VCaP (cell line): ENCODE measurements around the gene PDE8B.

ENCODE experiments used
- H3K27ac ChIP-seq: fragments of 450-650 bp; 2 replicates; pipeline ENCODE4 v1.5.1; 2017
- TF ChIP-seq, protein P1 (sequence below): fragments of 450-650 bp; conservative IDR thresholded peaks from 2 replicates; pipeline ENCODE4 v1.5.1; 2017; ENCODE audit warnings: mild to moderate bottlenecking, moderate library complexity

The PDE8B gene

DNA sequence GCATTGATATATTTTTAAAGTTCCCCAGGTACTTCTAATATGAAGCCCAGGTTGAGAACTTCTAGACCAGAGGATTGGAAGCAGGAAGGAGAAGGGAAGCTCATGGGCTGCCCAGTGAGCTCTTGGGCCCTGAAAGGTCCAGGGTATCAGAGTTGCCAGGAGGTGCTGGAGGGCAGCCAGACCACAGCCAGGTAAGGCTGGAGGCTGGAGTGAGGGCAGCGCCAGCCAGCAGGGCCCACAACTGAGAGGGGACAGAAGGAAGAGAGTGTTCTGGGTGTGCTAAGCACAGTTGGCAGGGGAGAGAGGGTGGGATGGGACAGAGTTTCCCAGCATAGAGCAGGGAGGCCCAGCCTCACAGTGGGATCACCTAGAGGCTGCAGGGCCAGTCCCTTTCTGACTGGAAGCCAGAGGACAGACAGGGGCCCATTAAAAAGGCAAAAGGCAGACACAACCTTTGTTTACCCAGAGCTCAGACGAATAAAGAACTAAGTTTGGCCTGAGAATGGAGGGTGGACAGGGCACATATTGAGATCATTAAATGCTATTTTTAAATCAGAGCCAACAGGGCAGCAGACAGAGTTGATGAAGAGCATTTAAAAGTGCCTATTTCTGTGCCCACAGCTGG is 94.9 kb downstream of the PDE8B start:
- no peak overlapping the region for H3K27ac ChIP-seq
- TF ChIP-seq, protein P1, sequence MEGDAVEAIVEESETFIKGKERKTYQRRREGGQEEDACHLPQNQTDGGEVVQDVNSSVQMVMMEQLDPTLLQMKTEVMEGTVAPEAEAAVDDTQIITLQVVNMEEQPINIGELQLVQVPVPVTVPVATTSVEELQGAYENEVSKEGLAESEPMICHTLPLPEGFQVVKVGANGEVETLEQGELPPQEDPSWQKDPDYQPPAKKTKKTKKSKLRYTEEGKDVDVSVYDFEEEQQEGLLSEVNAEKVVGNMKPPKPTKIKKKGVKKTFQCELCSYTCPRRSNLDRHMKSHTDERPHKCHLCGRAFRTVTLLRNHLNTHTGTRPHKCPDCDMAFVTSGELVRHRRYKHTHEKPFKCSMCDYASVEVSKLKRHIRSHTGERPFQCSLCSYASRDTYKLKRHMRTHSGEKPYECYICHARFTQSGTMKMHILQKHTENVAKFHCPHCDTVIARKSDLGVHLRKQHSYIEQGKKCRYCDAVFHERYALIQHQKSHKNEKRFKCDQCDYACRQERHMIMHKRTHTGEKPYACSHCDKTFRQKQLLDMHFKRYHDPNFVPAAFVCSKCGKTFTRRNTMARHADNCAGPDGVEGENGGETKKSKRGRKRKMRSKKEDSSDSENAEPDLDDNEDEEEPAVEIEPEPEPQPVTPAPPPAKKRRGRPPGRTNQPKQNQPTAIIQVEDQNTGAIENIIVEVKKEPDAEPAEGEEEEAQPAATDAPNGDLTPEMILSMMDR = no peak

DNA sequence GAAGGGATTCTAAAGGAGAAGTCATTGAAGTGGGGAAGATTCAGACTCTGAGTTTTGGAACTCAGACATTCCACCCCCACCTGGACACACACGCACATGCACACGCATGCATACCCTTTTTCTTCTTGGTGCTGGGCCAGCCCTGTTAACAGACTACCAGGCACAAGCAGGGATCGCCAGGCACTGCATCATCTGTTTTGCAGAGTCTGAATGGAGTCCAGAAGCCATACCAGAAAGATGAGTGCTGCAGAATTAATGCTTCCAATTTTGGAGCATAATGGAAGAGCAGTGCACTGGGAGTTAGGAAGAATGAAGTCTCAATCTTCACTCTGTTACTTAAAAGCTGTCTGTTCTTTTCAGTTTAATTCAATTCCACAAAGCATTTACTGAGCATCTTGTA is 95.5 kb downstream of the PDE8B start:
- H3K27ac ChIP-seq = no peak overlapping the region
- TF ChIP-seq, protein P1 = no peak

DNA sequence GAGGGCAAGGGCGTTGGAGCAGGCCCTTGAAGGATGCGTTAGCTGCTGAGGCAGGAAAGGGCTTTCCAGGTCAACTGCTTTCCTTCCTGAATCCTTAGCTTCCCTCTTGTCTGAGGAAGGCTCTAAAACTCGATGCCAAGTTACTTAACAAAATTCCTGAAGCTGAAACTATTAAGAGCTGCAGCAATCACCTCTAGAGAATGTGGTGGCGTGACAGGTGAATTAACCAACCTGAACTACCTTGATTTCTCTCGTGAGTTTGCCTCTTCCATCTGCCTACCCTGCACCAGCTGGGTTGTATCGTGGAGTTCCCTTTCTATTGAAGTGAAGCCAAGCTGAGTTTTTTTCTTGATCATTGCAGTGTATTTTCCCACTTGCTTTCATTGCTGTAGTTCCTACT is 96.1 kb downstream of the PDE8B start:
- TF ChIP-seq, protein P1 = no peak
- no peak overlapping the region for H3K27ac ChIP-seq

DNA sequence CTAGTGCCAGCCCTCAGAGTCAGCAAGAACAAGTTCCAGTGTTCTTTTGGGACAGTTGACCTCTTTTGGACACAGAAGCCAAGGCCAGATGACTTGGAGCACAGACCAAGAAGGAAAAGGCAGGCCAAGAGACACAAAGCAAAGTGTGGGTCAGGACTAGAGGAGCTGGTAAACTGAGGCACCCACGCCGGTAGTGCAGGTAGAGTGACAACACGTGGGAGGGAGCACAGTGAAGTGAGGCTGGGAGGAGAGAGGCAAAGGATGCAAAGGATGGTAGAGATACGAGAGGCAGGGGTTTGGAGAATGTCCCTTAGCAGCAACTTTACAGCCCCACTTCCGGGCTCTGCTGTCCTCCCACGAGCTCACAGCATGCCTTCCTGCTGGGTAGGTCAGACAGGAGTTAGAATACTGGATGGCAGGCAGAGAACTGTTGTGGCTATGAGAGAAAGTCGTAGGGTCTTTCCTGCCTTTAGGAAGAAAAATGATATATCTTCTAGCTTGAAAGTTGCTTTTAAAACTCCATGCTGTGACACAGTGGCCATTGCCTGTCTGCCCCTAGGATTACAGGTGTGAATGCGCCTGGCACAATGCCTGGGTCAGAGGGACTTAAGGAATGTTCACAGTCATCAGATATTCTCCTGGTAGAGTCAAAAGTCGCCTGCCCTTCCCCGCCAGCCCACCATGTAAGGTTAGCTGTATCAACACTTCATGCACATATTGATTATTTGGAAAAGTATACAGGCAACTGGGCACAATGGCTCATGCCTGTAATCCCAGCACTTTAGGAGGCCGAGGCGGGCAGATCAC is 97.9 kb downstream of the PDE8B start:
- H3K27ac ChIP-seq = no peak overlapping the region
- TF ChIP-seq, protein P1 = no peak

DNA sequence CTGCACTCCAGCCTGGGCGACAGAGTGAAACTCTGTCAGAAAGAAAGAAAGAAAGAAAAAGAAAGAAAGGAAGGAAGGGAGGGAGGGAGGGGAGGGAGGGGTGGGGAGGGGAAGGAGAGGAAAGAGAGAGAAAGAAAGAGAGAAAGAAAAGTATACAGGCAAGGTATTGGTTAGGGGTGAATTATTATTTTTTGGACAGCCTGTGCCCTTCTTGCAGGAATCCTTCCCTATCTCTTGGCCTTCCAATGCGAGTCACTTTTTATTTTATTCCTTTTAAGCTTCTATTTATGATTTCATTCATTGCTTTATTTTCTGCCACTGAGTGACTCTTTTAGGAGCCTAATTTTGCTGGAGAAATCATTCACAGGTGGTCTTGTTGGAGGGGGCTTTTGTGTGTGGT is 98.7 kb downstream of the PDE8B start:
- TF ChIP-seq, protein P1 = no peak

DNA sequence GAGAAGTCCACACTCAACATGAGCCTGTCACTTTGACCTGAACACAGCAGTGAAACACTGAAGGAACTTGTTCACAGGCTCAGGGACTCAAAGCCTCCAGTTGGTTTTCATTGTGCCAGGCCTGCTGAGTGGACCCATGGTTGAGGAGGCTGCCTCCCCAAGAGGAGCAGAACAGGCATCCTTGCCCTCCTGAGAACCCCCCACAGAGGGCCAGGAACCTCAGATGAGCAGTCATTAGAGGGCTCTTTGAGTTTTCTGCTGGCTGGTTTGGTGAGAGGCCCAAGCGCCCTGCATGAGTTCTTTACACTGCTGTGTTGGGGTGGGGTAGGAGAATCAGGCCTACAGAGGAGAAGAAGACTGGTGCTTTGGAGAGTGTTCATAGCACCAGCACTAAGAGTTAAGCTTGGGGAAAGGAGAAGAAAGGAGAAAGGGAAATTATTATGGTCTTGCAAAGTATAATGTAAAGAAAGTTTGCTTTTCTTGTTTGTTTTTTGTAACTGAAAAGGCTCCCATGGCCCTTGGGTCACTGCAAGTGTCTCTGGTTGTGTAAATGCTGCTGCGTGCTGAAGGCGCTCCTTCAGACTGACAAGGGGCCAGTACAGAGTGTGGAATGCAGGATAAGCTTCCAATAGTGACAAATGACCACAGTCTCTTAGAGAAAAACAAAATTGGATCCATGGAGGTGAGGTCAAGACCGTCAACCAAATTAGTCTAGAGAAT is 100.2 kb downstream of the PDE8B start:
- no peak overlapping the region for H3K27ac ChIP-seq
- TF ChIP-seq, protein P1 = no peak

More for the DNA sequence above, 98.7 kb downstream of the PDE8B start:
- H3K27ac ChIP-seq = no peak overlapping the region

DNA sequence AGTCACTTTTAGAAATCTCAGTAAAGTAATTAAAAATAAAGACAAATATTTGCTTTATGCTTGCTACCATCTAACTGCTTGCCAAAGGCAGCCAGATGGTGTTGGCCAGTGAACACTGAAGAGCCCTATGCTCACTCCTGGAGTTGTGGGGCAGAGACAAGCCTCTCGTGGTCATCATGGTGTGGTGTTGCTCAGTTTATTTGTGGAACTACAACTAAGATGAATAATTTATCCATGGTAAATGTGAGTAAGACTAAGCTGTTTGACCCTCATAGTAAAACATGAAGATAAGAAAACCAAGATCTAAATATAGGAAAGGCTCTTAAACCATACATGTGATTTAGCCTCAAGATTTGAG is 100.7 kb downstream of the PDE8B start:
- no peak overlapping the region for H3K27ac ChIP-seq
- TF ChIP-seq, protein P1 = no peak
